HL-60 (cell line): ENCODE data around the gene MSGN1.

ENCODE experiments used
- DNase-seq, 2 experiments: peaks; one replicate each; pipeline ENCODE4 v3.0.0-alpha.2; 2010 to 2020; ENCODE audit warnings: low read depth in 1 of 2, low spot score in 1 of 2
- H3K27ac ChIP-seq: fragments of 250-450 bp; sonication (Bioruptor Pico); replicated peaks from 2 replicates; pipeline ENCODE4 v1.5.1; 2020; ENCODE audit warnings: mild to moderate bottlenecking, moderate library complexity
- H3K27me3 ChIP-seq: fragments of 250-450 bp; sonication (Bioruptor Pico); 2 replicates; pipeline ENCODE4 v1.5.1; 2021; ENCODE audit warnings: mild to moderate bottlenecking, moderate library complexity; ENCODE audit not compliant: insufficient read depth, poor library complexity, severe bottlenecking
- H3K4me3 ChIP-seq: replicated peaks from 2 replicates; pipeline ENCODE4 v1.5.1; 2011; ENCODE audit warnings: mild to moderate bottlenecking, control low read depth, low read length; ENCODE audit not compliant: insufficient read depth
- GABPA ChIP-seq: IDR thresholded peaks from 2 replicates; pipeline ENCODE4 v1.6.1; 2012; ENCODE audit warnings: low read depth
- POLR2AphosphoS5 ChIP-seq: IDR thresholded peaks from 2 replicates; pipeline ENCODE4 v1.6.1; 2012; ENCODE audit warnings: low read depth
- SPI1 ChIP-seq: IDR thresholded peaks from 2 replicates; pipeline ENCODE4 v1.6.1; 2012; ENCODE audit warnings: low read depth, mild to moderate bottlenecking, borderline replicate concordance
- TF ChIP-seq, protein P1 (sequence below): IDR thresholded peaks from 2 replicates; pipeline ENCODE4 v1.6.1; 2012; ENCODE audit warnings: low read depth; ENCODE audit not compliant: insufficient replicate concordance
- TF ChIP-seq, protein P2 (sequence below): IDR thresholded peaks from one replicate; pipeline ENCODE4 v1.5.1; 2011; ENCODE audit warnings: low read length, control low read depth, inconsistent platforms; ENCODE audit not compliant: insufficient read depth

The MSGN1 gene

DNA sequence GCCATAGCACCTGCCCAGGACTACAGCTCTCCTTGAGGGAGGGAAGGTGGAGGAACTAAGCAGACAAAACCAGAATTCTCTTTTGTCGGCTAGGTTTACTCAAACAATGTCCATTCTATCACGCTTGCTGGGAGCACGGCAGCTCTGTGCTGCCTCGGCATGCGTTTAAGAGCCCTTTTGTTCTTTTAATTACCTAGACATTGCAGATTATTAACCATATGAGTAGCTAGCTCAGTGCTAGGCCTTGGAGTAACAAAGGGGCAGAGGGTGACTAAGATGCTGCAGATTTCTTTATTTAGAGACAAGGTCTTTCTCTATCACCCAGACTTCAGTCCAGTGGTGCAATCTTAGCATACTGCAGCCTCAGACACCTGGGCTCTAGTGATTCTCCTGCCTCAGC is 11.1 kb downstream of the MSGN1 start:
- no peak for DNase-seq
- TF ChIP-seq SPI1 = no peak
- TF ChIP-seq, protein P1, sequence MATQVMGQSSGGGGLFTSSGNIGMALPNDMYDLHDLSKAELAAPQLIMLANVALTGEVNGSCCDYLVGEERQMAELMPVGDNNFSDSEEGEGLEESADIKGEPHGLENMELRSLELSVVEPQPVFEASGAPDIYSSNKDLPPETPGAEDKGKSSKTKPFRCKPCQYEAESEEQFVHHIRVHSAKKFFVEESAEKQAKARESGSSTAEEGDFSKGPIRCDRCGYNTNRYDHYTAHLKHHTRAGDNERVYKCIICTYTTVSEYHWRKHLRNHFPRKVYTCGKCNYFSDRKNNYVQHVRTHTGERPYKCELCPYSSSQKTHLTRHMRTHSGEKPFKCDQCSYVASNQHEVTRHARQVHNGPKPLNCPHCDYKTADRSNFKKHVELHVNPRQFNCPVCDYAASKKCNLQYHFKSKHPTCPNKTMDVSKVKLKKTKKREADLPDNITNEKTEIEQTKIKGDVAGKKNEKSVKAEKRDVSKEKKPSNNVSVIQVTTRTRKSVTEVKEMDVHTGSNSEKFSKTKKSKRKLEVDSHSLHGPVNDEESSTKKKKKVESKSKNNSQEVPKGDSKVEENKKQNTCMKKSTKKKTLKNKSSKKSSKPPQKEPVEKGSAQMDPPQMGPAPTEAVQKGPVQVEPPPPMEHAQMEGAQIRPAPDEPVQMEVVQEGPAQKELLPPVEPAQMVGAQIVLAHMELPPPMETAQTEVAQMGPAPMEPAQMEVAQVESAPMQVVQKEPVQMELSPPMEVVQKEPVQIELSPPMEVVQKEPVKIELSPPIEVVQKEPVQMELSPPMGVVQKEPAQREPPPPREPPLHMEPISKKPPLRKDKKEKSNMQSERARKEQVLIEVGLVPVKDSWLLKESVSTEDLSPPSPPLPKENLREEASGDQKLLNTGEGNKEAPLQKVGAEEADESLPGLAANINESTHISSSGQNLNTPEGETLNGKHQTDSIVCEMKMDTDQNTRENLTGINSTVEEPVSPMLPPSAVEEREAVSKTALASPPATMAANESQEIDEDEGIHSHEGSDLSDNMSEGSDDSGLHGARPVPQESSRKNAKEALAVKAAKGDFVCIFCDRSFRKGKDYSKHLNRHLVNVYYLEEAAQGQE = no peak
- H3K27me3 ChIP-seq = peaks cover 7% of the 10 kb centered on the region
- no peak overlapping the region for H3K4me3 ChIP-seq
- H3K27ac ChIP-seq = no peak overlapping the region

DNA sequence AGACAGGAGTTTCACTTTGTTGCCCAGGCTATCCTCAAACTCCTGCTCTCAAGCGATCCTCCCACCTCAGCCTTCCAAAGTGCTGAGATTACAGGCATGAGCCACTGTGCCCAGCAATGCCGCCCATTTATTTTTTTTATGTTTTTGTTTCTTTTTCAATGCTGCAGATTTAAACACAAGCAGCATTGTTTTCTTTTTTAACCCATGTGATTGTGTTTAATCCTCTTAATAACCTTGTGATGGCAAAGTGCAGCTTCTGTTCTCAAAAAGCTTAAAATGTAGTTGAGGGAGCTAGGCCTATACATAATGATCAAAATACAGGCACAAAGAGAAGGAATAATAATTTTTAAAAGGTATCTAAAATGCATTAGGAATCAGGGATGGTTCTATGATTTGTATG is 11.5 kb downstream of the MSGN1 start:
- Histone ChIP-seq H3K27ac (no peak overlapping the region), H3K27me3 (peaks cover 7% of the 10 kb centered on the region), H3K4me3 (no peak overlapping the region)
- no peak for DNase-seq
- TF ChIP-seq SPI1 = no peak
- no peak for TF ChIP-seq POLR2AphosphoS5

DNA sequence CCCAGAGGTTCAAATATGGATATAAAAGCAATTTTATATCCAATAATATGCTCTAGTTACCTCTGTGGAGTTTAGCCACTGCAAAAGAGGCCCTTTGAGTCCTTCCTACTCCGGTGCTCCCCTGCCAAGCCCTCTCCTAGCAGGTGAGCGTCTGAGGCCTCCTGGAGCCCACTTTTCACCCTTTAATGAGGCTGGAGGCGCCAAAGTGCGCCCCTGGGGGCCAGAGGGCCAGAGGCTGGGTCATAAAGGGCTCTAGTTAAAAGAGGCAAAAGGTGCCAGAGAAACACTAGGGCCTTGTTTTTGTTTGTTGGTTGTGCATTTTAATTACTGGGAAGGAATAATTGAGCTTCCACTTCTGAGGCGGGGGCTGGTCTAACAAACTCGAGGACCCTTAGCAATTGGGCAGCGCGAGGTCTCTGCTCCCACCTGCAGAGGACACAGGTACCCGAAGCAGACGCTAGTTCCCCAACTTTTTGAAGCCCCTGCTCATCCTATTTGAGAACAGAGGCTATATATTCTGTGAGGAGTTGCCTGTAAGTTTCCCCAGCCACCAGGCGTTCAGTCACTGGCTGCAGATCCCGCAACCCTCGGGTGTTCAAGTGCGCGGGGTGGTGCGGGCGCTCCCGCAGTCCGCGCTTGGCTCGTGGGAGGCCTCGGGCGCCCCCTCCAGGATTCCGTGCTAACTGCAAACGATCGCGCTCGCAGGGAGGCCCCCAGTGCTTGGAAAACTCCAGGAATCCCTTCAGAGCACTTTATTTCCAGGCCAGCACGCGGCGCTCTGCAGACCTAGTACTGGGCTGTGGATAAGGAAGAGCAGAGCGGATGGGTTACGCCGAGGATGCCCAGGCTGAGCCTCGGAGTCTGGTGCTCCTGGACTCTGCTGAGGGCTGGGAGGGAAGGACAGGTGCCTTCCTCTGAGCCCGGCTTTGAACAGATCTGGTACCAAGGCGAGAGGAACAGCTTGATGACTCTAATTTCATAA is 14.1 kb downstream of the MSGN1 start:
- Histone ChIP-seq H3K27me3 (peaks cover 7% of the 10 kb centered on the region), H3K27ac (no peak overlapping the region), H3K4me3 (no peak overlapping the region)
- peak; percentile 16 to 33 for DNase-seq
- no peak for TF ChIP-seq SPI1
- TF ChIP-seq, protein P2, sequence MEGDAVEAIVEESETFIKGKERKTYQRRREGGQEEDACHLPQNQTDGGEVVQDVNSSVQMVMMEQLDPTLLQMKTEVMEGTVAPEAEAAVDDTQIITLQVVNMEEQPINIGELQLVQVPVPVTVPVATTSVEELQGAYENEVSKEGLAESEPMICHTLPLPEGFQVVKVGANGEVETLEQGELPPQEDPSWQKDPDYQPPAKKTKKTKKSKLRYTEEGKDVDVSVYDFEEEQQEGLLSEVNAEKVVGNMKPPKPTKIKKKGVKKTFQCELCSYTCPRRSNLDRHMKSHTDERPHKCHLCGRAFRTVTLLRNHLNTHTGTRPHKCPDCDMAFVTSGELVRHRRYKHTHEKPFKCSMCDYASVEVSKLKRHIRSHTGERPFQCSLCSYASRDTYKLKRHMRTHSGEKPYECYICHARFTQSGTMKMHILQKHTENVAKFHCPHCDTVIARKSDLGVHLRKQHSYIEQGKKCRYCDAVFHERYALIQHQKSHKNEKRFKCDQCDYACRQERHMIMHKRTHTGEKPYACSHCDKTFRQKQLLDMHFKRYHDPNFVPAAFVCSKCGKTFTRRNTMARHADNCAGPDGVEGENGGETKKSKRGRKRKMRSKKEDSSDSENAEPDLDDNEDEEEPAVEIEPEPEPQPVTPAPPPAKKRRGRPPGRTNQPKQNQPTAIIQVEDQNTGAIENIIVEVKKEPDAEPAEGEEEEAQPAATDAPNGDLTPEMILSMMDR = peak; percentile 41

DNA sequence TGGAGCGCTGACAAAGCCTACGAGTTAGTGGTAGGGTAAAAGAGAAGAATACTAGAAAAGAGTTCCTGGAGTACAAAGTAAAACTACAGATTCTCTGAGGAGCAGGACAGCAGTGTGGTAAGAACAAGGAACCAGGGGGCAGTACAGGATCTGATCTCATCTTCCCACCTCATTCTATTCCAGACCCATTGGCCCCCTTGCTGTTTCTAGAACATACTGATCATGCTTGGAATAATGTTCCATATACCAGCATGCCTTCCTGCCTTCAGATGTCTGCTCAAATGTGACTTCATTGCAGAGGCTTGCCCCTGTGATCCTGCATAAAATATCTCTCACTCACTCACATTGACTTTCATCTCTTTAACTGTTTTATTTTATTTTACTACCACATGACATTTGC is 19.3 kb downstream of the MSGN1 start:
- Histone ChIP-seq H3K27ac (no peak overlapping the region), H3K4me3 (no peak overlapping the region), H3K27me3 (peaks cover 7% of the 10 kb centered on the region)
- TF ChIP-seq, protein P2 = no peak
- TF ChIP-seq GABPA (no peak), SPI1 (no peak), POLR2AphosphoS5 (no peak)
- TF ChIP-seq, protein P1 = no peak
- no peak for DNase-seq
